K562 (cell line): Measurements from ENCODE around the gene ZNF418. TPM values are rescaled to one million over a fixed set of nuclear protein-coding genes. Genes with fewer than 3 reads are reported as not detected.

ENCODE experiments used
- ATAC-seq: fragments of 200-7000 bp; cut with Tn5 transposase; 3 replicates; pipeline ENCODE4 v1.9.1; 2020; ENCODE audit warnings: moderate library complexity
- BruUV-seq: library from RNA; stranded (reverse); fragments of 400-500 nt; replicated peaks from 2 replicates; lab custom pipeline; 2021; lab: Mats Ljungman, UMichigan
- CTCF ChIA-PET: fragments of 300-600 bp; formaldehyde crosslinking; extraction: SDS; loops from one replicate; lab custom pipeline; 2021; ENCODE audit warnings: low intra/inter-chr PET ratio; lab: Yijun Ruan, JAX
- POLR2A ChIA-PET: fragments of 300-600, 350-650 bp; sonication (Branson Sonifier 250); formaldehyde crosslinking; extraction: SDS; loops from one replicate; lab custom pipeline; 2021; ENCODE audit warnings: antibody characterized with exemption, inconsistent platforms; lab: Yijun Ruan, JAX
- DNase-seq, 4 experiments: peaks; one replicate each; pipeline versions ENCODE4 v3.0.0 to v3.0.0-alpha.2; 2011 to 2018; ENCODE audit warnings: low spot score in 3 of 4, mixed read lengths in 3 of 4; ENCODE audit errors: extremely low read depth in 1 of 4
- FAIRE-seq: peaks from 2 replicates; lab custom pipeline; 2011; peaks lifted over from hg19 to GRCh38; lab: Jason Lieb, UNC
- H2AFZ ChIP-seq: 2 replicates; pipeline ENCODE4 v1.6.0; 2011; ENCODE audit warnings: low read depth, low read length, control low read depth, inconsistent platforms
- H3K27ac ChIP-seq: fragments of 200-600 bp; 3 replicates; pipeline ENCODE4 v1.8.0; 2011; ENCODE audit warnings: low read depth, mild to moderate bottlenecking, control low read depth, inconsistent platforms, low read length, moderate library complexity, mixed read lengths; ENCODE audit errors: extremely low read depth
- H3K27me3 ChIP-seq, 2 experiments: fragments of 300-600 bp in 1 of 2; 2 replicates in 1 of 2; 3 replicates in 1 of 2; pipeline versions ENCODE4 v1.6.0 to v1.8.0; 2011; ENCODE audit warnings: inconsistent platforms in 2 of 2, low read length in 2 of 2, mild to moderate bottlenecking in 1 of 2, mixed read lengths in 1 of 2, moderate library complexity in 1 of 2; ENCODE audit not compliant: control insufficient read depth in 2 of 2, insufficient read depth in 2 of 2
- H3K36me3 ChIP-seq: fragments of 300-600 bp; 3 replicates; pipeline ENCODE4 v1.8.0; 2011; ENCODE audit warnings: mild to moderate bottlenecking, low read length, inconsistent platforms; ENCODE audit not compliant: control insufficient read depth, insufficient read depth
- H3K4me1 ChIP-seq, 2 experiments: fragments of 200-600 bp in 1 of 2; replicated peaks in 1 of 2; 2 replicates in 1 of 2; 3 replicates in 1 of 2; pipeline versions ENCODE4 v1.5.1 to v1.8.0; 2011; ENCODE audit warnings: inconsistent platforms in 2 of 2, low read length in 2 of 2, mild to moderate bottlenecking in 1 of 2, mixed read lengths in 1 of 2, moderate library complexity in 1 of 2; ENCODE audit not compliant: control insufficient read depth in 2 of 2, insufficient read depth in 2 of 2
- H3K4me2 ChIP-seq: 2 replicates; pipeline ENCODE4 v1.6.1; 2011; ENCODE audit warnings: low read length, control low read depth, inconsistent platforms, mixed read lengths; ENCODE audit not compliant: insufficient read depth
- H3K4me3 ChIP-seq: fragments of 200-600 bp; sonication (generic), shearing (Covaris generic); 2 replicates; pipeline ENCODE4 v1.5.1; 2016; ENCODE audit warnings: control low read depth, inconsistent platforms
- H3K79me2 ChIP-seq: fragments of 200-600 bp; 3 replicates; pipeline ENCODE4 v1.8.0; 2011; ENCODE audit warnings: low read length, inconsistent platforms; ENCODE audit not compliant: control insufficient read depth, insufficient read depth
- H3K9ac ChIP-seq, 2 experiments: 2 replicates each; pipeline versions ENCODE4 v1.6.0 to v1.6.1; 2011; ENCODE audit warnings: low read depth in 2 of 2, low read length in 2 of 2, control low read depth in 1 of 2, inconsistent platforms in 1 of 2, mild to moderate bottlenecking in 1 of 2, mixed read lengths in 1 of 2; ENCODE audit not compliant: insufficient read depth in 1 of 2
- H3K9me1 ChIP-seq: one replicate; pipeline ENCODE4 v1.6.0; 2011; ENCODE audit warnings: inconsistent platforms, mild to moderate bottlenecking, low read length, moderate library complexity; ENCODE audit not compliant: control insufficient read depth, insufficient read depth
- H3K9me3 ChIP-seq: replicated peaks from 2 replicates; pipeline ENCODE4 v1.5.1; 2011; ENCODE audit warnings: low read depth, low read length, inconsistent platforms; ENCODE audit not compliant: control insufficient read depth, insufficient read depth
- H4K20me1 ChIP-seq: replicated peaks from 2 replicates; pipeline ENCODE4 v1.6.1; 2011; ENCODE audit warnings: low read length, inconsistent platforms, mixed read lengths; ENCODE audit not compliant: control insufficient read depth, insufficient read depth
- HMG20A ChIP-seq: fragments of 450-650 bp; formaldehyde crosslinking; conservative IDR thresholded peaks from 2 replicates; pipeline ENCODE4 v1.4.0; 2020; ENCODE audit warnings: mild to moderate bottlenecking, mixed read lengths
- TFAM ChIP-seq: fragments of 250-450 bp; sonication (Bioruptor Pico); conservative IDR thresholded peaks from 2 replicates; pipeline ENCODE4 v1.5.0; 2021; ENCODE audit warnings: mild to moderate bottlenecking, moderate library complexity
- ZNF263 ChIP-seq: sonication (generic); formaldehyde crosslinking; IDR thresholded peaks from 2 replicates; pipeline ENCODE4 v1.8.0; 2022; ENCODE audit warnings: mild to moderate bottlenecking, missing genetic modification reagents, borderline replicate concordance
- ZNF316 ChIP-seq: fragments of 450-650 bp; IDR thresholded peaks from 2 replicates; pipeline ENCODE4 v1.6.1; 2016
- WGBS: fragments of 100-300 bp; shearing (Covaris generic); methylation state at CpG from one replicate; pipeline ENCODE4 v1.1.6; 2016; ENCODE audit warnings: low coverage, mixed read lengths; ENCODE audit not compliant: insufficient coverage; ENCODE audit errors: missing lambda C conversion rate; 5-methylcytosine and 5-hydroxymethylcytosine counted together
- in situ Hi-C: fragments of 300-500 bp; cut with MboI; formaldehyde crosslinking; loops from 4 replicates; pipeline ENCODE4 v1.15.0; 2018; ENCODE audit warnings: inconsistent platforms, mixed read lengths
- intact Hi-C: fragments of 100-400 bp; cut with micrococcal nuclease; formaldehyde crosslinking; loops from 2 replicates; pipeline ENCODE4 v1.14.2; 2022
- polyA plus RNA-seq, 8 experiments: library from polyadenylated mRNA; depleted of rRNA in 4 of 8; stranded (reverse) in 5 of 8; unstranded in 3 of 8; fragments of >200 nt; fragmentation: Nextera tagmentation in 2 of 8; fragmentation: Illumina TruSeq in 1 of 8; extraction: Ambion mirVana in 2 of 8; extraction: Trizol in 1 of 8; gene quantifications; 2 replicates each; pipeline versions ENCODE4 v1.2.1 to v1.2.3, GENCODE V29; 2011 to 2014; ENCODE audit warnings: inconsistent platforms in 1 of 8, missing spikeins in 1 of 8
- total RNA-seq, 7 experiments: library from RNA; depleted of rRNA in 6 of 7; stranded (reverse); fragments of >200 nt in 6 of 7; fragmentation: Illumina TruSeq in 2 of 7; extraction: Trizol in 2 of 7; gene quantifications; 2 replicates each; pipeline versions ENCODE4 v1.2.1 to v1.2.3, GENCODE V29; 2011 to 2021; ENCODE audit warnings: low replicate concordance in 1 of 7
- TF ChIP-seq, protein P1 (sequence below): fragments of 250-450 bp; sonication (Bioruptor Pico); IDR thresholded peaks from 2 replicates; pipeline ENCODE4 v1.8.0; 2021; ENCODE audit warnings: borderline replicate concordance, mild to moderate bottlenecking, moderate library complexity; ENCODE audit not compliant: poor library complexity, severe bottlenecking
- TF ChIP-seq, protein P2 (sequence below): fragments of 450-650 bp; formaldehyde crosslinking; IDR thresholded peaks from 2 replicates; pipeline ENCODE4 v1.4.0; 2022; ENCODE audit warnings: missing genetic modification characterization

Gene ZNF418
- total and polyA plus RNA-seq, 9 of the 15 experiments (the other 6 are each of a cell fraction or from before 2014, with no cell fraction given) = 0.11 to 0.70 (median 0.32) TPM

DNA sequence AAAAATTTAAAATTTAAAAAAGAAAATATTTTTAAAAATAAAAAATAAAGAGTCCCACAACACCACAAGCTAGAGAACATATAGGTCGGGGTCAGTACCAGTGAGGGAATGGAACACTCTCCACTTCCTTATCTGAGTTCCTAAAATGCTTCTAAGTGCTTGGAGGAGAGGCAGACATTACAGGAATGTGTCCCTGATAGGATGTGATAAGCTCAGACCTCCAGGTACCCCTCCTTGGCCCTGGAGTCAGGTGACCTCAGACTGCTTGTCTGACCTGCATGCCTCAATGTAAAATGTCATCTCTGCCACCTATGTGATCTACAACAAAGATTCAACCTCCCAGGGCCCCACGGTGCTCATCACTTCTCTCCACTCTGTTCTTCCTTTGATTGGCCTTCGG is 49.2 kb downstream of the ZNF418 start:
- in situ Hi-C loops = no loop called here
- H3K4me2 ChIP-seq = no peak overlapping the region
- POLR2A ChIA-PET = no interaction called here

More for the DNA sequence above, 49.2 kb downstream of the ZNF418 start:
- Histone ChIP-seq H3K9me1 (no peaks in the 10 kb centered on the region), H3K9me3 (peaks cover 4% of the 10 kb centered on the region), H3K4me1 (peaks cover 0 to 5% of the 10 kb centered on the region in 2 experiments; a peak in 2 of 5 replicates), H3K79me2 (no peaks in the 10 kb centered on the region), H3K27ac (no peak overlapping the region), H3K9ac (no peak overlapping the region), H3K27me3 (no peaks in the 10 kb centered on the region), H4K20me1 (no peaks in the 10 kb centered on the region), H2AFZ (no peak overlapping the region), H3K4me3 (no peak overlapping the region), H3K36me3 (no peaks in the 10 kb centered on the region)
- CTCF ChIA-PET = no interaction called here
- ATAC-seq = no peak
- no peak for FAIRE-seq
- BruUV-seq = no TSS peak
- 7% methylated on average over 3 of the region's 3 CpGs for WGBS
- no peak for DNase-seq
- TF ChIP-seq TFAM = no peak
- no peak for TF ChIP-seq ZNF316
- TF ChIP-seq, protein P1, sequence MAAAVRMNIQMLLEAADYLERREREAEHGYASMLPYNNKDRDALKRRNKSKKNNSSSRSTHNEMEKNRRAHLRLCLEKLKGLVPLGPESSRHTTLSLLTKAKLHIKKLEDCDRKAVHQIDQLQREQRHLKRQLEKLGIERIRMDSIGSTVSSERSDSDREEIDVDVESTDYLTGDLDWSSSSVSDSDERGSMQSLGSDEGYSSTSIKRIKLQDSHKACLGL (CRISPR knock-in tag) = no peak
- TF ChIP-seq HMG20A = no peak
- TF ChIP-seq, protein P2, sequence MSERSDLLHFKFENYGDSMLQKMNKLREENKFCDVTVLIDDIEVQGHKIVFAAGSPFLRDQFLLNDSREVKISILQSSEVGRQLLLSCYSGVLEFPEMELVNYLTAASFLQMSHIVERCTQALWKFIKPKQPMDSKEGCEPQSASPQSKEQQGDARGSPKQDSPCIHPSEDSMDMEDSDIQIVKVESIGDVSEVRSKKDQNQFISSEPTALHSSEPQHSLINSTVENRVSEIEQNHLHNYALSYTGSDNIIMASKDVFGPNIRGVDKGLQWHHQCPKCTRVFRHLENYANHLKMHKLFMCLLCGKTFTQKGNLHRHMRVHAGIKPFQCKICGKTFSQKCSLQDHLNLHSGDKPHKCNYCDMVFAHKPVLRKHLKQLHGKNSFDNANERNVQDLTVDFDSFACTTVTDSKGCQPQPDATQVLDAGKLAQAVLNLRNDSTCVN (CRISPR knock-in tag) = no peak
- no peak for TF ChIP-seq ZNF263
- intact Hi-C loops = no loop called here
